Gastroesophageal sphincter (tissue), 4 donors: ENCODE results near the gene TNS3. TPM values are rescaled to one million over a fixed set of nuclear protein-coding genes. Genes with fewer than 3 reads are reported as not detected.

Experiments
- ATAC-seq: fragments of 150-250 bp; one replicate; pipeline ENCODE4 v1.9.1; 2016; ENCODE audit warnings: mild to moderate bottlenecking, moderate library complexity
- H3K27ac ChIP-seq, 4 donors: fragments of 200-600 bp; sonication (generic) in 3 of 4; 1 replicate in 3 of 4; 2 replicates in 1 of 4; pipeline ENCODE4 v1.5.1; 2016 to 2019
- H3K27me3 ChIP-seq: fragments of 200-600 bp; sonication (generic); one replicate; pipeline ENCODE4 v1.5.1; 2019
- H3K36me3 ChIP-seq, 2 donors: fragments of 200-600 bp; sonication (generic); one replicate each; pipeline ENCODE4 v1.5.1; 2019; ENCODE audit warnings: control low read depth in 1 of 2
- H3K4me1 ChIP-seq, 3 donors: fragments of 200-600 bp; sonication (generic); 1 replicate in 2 of 3; 2 replicates in 1 of 3; pipeline ENCODE4 v1.5.1; 2016 to 2019; ENCODE audit warnings: control low read depth in 2 of 3
- H3K4me3 ChIP-seq, 2 donors: fragments of 200-600 bp; sonication (generic); one replicate each; pipeline ENCODE4 v1.5.1; 2019; ENCODE audit warnings: mild to moderate bottlenecking in 1 of 2, moderate library complexity in 1 of 2
- H3K9me3 ChIP-seq, 3 donors: fragments of 200-600 bp; sonication (generic); one replicate each; pipeline ENCODE4 v1.5.1; 2017 to 2019; ENCODE audit warnings: control low read depth in 2 of 3
- CTCF ChIP-seq, 4 experiments: fragments of 200-600 bp in 2 of 4; fragments of 450-650 bp in 2 of 4; sonication (generic) in 1 of 4; IDR thresholded peaks; one replicate each; pipeline ENCODE4 v1.5.1; 2017 to 2019; ENCODE audit warnings: antibody characterized with exemption in 4 of 4, mild to moderate bottlenecking in 2 of 4, moderate library complexity in 2 of 4
- EP300 ChIP-seq: sonication (generic); formaldehyde crosslinking; IDR thresholded peaks from one replicate; pipeline ENCODE4 v1.6.1; 2017; ENCODE audit warnings: antibody characterized with exemption, mild to moderate bottlenecking
- POLR2A ChIP-seq, 2 donors: fragments of 450-650 bp; IDR thresholded peaks; one replicate each; pipeline ENCODE4 v1.6.1; 2017; ENCODE audit warnings: antibody characterized with exemption in 2 of 2, mild to moderate bottlenecking in 2 of 2, moderate library complexity in 1 of 2
- POLR2AphosphoS5 ChIP-seq: sonication (generic); formaldehyde crosslinking; IDR thresholded peaks from one replicate; pipeline ENCODE4 v1.6.1; 2017; ENCODE audit warnings: antibody characterized with exemption
- WGBS, 2 donors: methylation state at CpG; one replicate each; pipeline ENCODE4 v1.1.5; 2018; ENCODE audit warnings: low coverage in 1 of 2; 5-methylcytosine and 5-hydroxymethylcytosine counted together
- total RNA-seq, 4 donors: library from RNA; depleted of rRNA; stranded (reverse); fragments of >200 nt; gene quantifications; one replicate each; pipeline ENCODE4 v1.1.0, GENCODE V29; 2016

TNS3 gene
- total RNA-seq, 4 donors from 2014 or later = 35.0 to 61.3 (median 45.1) TPM

GRCh38 chr7:47526466-47526865 is 55.4 kb downstream of the TNS3 start:
- H3K9me3 ChIP-seq = no peaks in the 10 kb centered on the region
- no peak for ATAC-seq
- TF ChIP-seq CTCF (IDR thresholded peaks at IDR 0.05) (no peak), POLR2AphosphoS5 (no peak), POLR2A (IDR thresholded peaks at IDR 0.05) (no peak), EP300 (no peak)
- H3K27ac ChIP-seq = no peak overlapping the region
- H3K36me3 ChIP-seq = peaks cover 0 to 35% of the 10 kb centered on the region in 2 donors
- no peaks in the 10 kb centered on the region for H3K27me3 ChIP-seq
- WGBS, 2 donors = 97 to 100% methylated on average over 4 of the region's 6 CpGs
- peaks cover 0 to under 1% (median 0%) of the 10 kb centered on the region in 3 donors for H3K4me1 ChIP-seq
- no peak overlapping the region for H3K4me3 ChIP-seq

- no peak for ATAC-seq
- no peak overlapping the region for H3K4me3 ChIP-seq
- H3K36me3 ChIP-seq = peaks cover 0 to 35% of the 10 kb centered on the region in 2 donors
- H3K27me3 ChIP-seq = no peaks in the 10 kb centered on the region
- 79 to 93% methylated on average over 2 to 5 of the region's 12 CpGs for WGBS, 2 donors
- H3K9me3 ChIP-seq = no peaks in the 10 kb centered on the region
- no peak for TF ChIP-seq POLR2AphosphoS5
- no peak for TF ChIP-seq POLR2A (IDR thresholded peaks at IDR 0.05)
- TF ChIP-seq EP300 = no peak
- no peak for TF ChIP-seq CTCF (IDR thresholded peaks at IDR 0.05)
- no peak overlapping the region for H3K27ac ChIP-seq
- peaks cover 0 to 14% (median 9%) of the 10 kb centered on the region in 3 donors for H3K4me1 ChIP-seq
Observed at GRCh38 chr7:47525066-47525623, 56.8 kb downstream of the TNS3 start.

GRCh38 chr7:47523401-47523800 is 58.5 kb downstream of the TNS3 start:
- no peaks in the 10 kb centered on the region for H3K27me3 ChIP-seq
- no peak for TF ChIP-seq CTCF (IDR thresholded peaks at IDR 0.05)
- no peak for TF ChIP-seq POLR2A (IDR thresholded peaks at IDR 0.05)
- no peak for TF ChIP-seq POLR2AphosphoS5
- TF ChIP-seq EP300 = no peak
- ATAC-seq = no peak
- H3K4me3 ChIP-seq = no peak overlapping the region
- no peak overlapping the region for H3K27ac ChIP-seq
- H3K36me3 ChIP-seq = peaks cover 0 to 34% of the 10 kb centered on the region in 2 donors
- 100% methylated on average over 1 of the region's 5 CpGs; no CpG with 5 or more reads in 1 of the 2 donors for WGBS, 2 donors
- H3K9me3 ChIP-seq = no peaks in the 10 kb centered on the region
- H3K4me1 ChIP-seq = peaks cover 0 to 30% (median 13%) of the 10 kb centered on the region in 3 donors

- H3K4me1 ChIP-seq = peaks cover 0 to 44% (median 13%) of the 10 kb centered on the region in 3 donors
- no peak for ATAC-seq
- TF ChIP-seq POLR2AphosphoS5 (no peak), POLR2A (IDR thresholded peaks at IDR 0.05) (no peak), EP300 (no peak), CTCF (IDR thresholded peaks at IDR 0.05) (no peak)
- H3K27me3 ChIP-seq = no peaks in the 10 kb centered on the region
- H3K4me3 ChIP-seq = no peak overlapping the region
- WGBS, 2 donors = 60 to 90% methylated on average over 1 to 6 of the region's 14 CpGs
- no peaks in the 10 kb centered on the region for H3K9me3 ChIP-seq
- peak overlapping the region in 1 of 4 donors; percentile 70 for H3K27ac ChIP-seq
- peaks cover 0 to 20% of the 10 kb centered on the region in 2 donors for H3K36me3 ChIP-seq
Observed at GRCh38 chr7:47521816-47522561, 59.9 kb downstream of the TNS3 start.
